ENCODE data around the gene RASGEF1C.

RASGEF1C gene

GRCh38 chr5:180081481-180081880 lies 127.5 kb downstream of the RASGEF1C start:
- no peak for DNase-seq (ENCODE audit: low spot score)

DNA sequence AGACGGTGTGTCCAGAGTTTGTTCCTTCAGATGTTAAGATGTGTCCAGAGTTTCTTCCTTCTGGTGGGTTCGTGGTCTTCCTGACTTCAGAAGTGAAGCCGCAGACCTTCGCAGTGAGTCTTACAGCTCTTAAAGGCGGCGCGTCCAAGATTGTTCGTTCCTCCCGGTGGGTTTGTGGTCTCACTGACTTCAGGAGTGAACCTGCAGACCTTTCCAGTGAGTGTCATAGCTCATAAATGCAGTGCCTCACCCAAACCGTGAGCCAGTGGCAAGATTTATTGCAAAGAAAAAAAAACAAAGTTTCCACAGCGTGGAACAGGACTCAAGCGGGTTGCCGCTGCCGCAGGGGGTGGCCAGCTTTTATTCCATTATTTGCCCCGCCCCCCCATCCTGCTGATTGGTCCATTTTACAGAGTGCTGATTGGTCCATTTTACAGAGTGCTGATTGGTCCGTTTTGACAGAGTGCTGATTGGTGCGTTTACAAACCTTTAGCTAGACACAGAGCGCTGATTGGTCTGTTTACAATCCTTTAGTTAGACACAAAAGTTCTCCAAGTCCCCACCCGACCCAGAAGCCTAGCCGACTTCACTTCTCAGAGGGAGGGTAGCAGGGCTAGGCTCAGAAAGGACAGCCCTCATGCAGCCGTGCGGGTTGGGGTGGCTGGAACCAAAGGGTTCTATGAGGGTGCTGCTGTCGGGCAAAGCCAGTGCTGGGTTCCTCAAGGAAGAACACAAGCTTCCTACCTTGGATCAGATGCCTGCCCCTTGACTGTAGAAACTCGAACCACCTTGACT lies 128.3 kb downstream of the RASGEF1C start:
- no peak for DNase-seq (ENCODE audit: low spot score)

- no peak for DNase-seq (ENCODE audit: low spot score)
These were observed 129.1 kb downstream of the RASGEF1C start for GRCh38 chr5:180079702-180080466.

GRCh38 chr5:180078348-180078747 lies 130.7 kb downstream of the RASGEF1C start:
- DNase-seq (ENCODE audit: low spot score), result no peak

- DNase-seq (ENCODE audit: low spot score), result no peak
These were observed 131.3 kb downstream of the RASGEF1C start for GRCh38 chr5:180077594-180078284.

DNA sequence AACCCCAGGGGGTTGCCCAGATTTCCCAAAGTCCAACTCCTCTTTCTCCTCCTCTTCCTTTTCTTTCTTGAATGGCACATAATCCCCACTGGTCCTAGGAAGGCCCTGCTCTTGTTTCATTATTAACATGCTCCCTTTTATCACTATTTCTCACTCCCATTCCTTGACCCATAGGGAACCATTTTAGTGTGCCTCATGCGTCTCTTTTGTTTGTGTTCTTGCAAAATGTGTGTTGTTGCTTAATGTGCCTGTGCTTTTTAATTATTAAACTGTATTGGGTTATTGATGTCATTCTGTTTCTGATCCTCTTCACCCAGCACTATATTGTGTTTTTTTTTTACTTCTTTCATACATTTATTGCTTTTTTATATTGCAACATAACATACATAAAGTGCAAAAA lies 133.3 kb downstream of the RASGEF1C start:
- DNase-seq (ENCODE audit: low spot score), result no peak

DNA sequence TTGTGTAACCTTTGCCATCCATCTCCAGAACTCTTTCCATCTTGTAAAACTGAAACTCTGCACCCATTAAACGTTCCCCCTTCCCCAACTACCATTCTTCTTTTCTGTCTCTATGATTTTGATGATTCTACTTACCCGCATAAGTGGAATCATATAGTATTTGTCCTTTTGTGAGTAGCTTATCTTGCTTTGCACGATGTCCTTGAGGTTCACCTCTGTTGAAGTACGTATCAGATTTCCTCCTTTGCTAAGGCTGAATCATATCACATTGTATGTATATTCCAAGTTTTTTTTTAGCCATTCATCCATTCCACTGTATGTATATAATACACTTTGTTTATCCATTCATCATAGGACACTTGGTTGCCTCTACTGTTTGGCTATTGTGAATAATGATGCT lies 134.5 kb downstream of the RASGEF1C start:
- no peak for DNase-seq (ENCODE audit: low spot score)

GRCh38 chr5:180072556-180072955 lies 136.5 kb downstream of the RASGEF1C start:
- no peak for DNase-seq (ENCODE audit: low spot score)

DNA sequence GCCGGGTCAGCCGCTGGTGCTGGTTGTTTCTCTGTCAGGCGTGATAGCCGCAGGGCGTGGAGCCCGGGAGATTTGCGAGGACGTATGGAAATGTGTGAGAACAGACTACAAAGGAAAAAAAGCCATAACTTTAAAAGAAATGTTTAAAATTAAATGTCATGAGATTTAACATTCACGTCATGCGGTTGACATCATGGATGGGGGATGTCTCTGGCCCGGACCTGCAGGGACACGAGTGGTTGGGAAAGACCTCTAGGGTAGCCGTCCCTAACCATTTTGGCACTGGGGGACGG lies 136.8 kb downstream of the RASGEF1C start:
- DNase-seq (ENCODE audit: low spot score), result no peak

GRCh38 chr5:180071531-180072255 lies 137.3 kb downstream of the RASGEF1C start, which contains the start of gene RNF130:
TSS of gene RNF130 (minus strand) at chr5:180071759. CDS start at chr5:180071702, 57 bp downstream.
- DNase-seq (ENCODE audit: low spot score), result peak; percentile 97

DNA sequence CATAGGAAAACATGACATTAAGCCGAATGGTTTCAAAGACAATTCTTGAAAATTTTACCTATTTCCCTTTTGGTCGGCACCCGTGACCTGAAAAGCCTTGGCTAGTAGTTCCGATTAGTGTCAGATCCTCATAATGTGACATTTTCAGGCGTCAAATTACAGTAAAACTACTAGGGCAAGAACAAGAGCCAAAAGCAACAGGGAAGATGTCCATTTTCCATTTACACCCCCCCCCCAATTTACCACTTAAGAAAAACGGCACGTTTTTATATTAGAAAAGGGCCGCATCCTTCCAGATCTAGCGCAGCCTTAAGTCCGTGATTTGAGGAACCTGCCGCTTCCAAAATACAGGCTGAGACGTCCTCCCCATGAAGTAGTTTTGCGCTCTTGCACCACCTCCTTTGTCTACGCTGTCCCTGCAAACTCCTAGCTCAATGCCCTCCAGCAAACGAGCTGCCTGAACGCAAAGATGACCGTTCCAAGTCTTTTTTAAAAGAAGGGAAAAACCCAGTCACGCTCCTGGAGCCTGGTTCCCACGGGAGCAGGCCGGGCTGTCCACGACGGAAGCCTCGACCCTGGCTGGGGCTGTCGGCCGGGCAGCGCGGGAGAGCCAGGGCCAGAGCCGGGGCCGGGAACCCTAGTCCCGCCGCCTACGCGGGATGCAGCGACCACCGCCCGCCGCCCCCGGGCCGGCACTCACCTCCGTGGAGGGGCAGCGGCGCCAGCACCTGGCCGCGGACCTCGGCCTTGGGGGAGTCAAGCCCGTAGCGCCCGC lies 138.1 kb downstream of the RASGEF1C start:
- DNase-seq (ENCODE audit: low spot score), result peak; percentile 45

DNA sequence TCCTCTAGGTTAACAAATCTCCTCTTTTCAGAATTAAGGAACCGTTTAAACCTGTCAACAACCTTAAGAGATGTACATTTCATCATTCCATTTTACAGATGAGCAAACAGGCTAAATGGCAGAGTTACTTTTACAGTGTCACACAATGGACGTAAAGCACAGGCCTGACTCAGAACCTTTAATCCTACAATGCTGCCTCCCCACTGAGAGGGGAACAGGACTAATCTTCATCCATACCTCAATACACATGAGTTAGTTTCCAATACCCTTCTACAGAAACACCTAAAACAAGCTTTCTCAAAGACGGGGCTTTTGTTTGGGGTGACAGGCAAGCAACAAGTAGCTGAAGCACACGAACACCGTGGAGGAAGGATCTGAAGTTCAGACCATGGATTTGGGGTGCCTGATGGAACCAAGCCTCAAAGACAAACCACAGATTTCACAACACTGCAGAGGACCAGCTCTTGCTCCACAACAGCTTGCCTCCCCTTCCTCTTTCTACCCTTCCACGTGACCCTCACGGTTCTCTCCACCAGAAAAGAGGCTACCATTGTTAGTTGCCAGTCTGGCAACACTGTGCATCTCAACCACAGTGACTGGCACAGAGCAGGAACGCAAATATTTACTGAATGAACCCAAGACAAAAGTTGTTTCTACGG lies 139.3 kb downstream of the RASGEF1C start:
- DNase-seq (ENCODE audit: low spot score), result no peak

DNA sequence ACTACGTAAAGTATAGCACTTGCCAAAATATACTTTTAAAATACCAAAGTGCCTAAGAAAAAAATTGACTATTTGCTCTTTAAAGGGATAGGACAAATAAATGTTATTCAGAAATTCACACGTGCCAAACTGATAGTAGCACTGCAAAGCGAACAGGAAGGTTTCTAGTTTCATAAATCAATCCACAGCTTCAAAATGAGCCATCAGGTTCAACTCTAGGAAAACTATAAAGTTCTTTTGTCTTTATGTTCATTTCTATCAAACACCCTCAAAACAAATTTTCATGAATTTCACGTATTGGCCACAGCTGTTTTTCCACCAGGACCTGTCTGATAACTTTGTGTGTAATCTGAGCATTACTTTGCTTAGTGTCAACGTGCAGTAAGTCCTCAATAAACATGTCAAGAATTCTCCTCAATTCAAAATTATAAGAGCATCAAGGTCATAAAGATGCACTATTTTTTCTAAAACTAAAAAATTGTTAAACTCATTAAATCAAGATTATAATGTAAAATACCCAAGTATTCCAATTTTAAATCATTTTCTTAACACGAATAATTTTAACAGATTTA lies 140.4 kb downstream of the RASGEF1C start:
- no peak for DNase-seq (ENCODE audit: low spot score)

DNA sequence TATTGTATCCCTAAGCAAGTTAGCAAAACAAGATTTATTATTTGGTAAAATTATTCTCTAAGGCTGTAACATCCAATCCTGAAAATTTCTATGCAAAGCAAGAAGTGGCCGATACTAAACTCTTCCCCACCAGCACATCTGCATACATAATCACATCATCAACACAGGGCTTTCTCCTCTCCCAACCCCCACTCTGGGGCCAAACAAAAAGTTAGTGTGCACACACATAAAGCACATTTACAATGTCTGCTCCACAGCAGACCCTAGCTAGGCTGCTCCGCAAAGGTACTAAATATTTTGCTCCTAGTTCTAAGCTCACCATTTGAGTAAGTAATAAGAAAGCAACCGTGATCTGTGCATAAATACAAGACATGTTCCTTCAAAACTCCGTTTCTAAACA lies 141.0 kb downstream of the RASGEF1C start:
- DNase-seq (ENCODE audit: low spot score), result no peak

DNA sequence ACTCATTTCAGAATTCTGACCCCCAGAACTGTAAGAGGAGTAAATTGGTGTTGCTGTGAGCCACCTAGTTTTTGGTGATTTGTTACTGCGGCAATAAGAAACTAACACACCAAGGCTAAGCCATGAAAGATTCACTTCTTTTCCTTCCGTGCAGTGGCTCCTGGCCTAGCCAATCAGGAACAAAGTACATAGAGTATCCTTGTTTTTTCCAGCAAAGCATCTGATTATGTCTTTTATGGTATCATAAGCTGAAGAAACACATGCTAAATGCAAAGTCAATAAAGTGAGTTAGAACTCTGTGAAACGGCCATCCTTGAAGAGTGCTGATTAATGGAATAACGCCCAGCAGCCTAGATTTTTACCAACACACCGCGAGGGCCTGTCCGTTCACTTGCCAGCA lies 148.8 kb downstream of the RASGEF1C start:
- DNase-seq (ENCODE audit: low spot score), result no peak

DNA sequence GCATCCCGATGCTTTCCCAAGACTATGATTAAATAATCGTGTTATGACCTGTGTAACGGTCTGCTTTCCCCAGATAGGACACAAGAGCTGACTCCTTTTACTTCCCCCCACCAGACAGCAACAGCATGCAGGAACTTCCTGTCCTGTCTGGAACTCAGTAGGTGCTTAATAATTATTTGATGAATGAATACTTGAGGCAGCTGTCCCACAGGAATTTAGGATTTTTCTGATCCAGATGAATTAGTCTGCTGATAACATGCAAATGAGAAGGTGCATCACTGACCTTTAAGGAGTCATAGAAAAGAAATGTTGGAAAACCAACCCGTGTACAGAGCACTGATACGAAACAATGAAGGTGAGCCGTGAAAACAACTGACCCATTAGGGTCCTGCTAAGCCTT lies 149.7 kb downstream of the RASGEF1C start:
- no peak for DNase-seq (ENCODE audit: low spot score)

- no peak for DNase-seq (ENCODE audit: low spot score)
These were observed 152.9 kb downstream of the RASGEF1C start for GRCh38 chr5:180056153-180056552.

- no peak for DNase-seq (ENCODE audit: low spot score)
These were observed 154.8 kb downstream of the RASGEF1C start for GRCh38 chr5:180054226-180054625.

GRCh38 chr5:180053061-180053602 lies 155.9 kb downstream of the RASGEF1C start:
- DNase-seq (ENCODE audit: low spot score), result no peak

GRCh38 chr5:180052211-180052818 lies 156.7 kb downstream of the RASGEF1C start:
- DNase-seq (ENCODE audit: low spot score), result no peak

All from iPS-NIHi11 (cell line).